Activated naive CD4-positive, alpha-beta T cell treated with anti-CD3 and anti-CD28 coated beads, Interleukin-2, amount 10 ng/mL, durations not matched to agents 7 days and 5 days (primary cell): ENCODE results near the gene XYLT1.

Experiments used
- CTCF ChIA-PET: fragments of 350-600 bp; sonication (Branson Sonifier 250); formaldehyde crosslinking; loops from one replicate; lab custom pipeline; 2021; ENCODE audit warnings: antibody characterized with exemption; lab: Charles Lee
- DNase-seq: peaks from one replicate; pipeline ENCODE4 v3.0.0-alpha.2; 2020
- H3K27ac Mint-ChIP-seq: one replicate; pipeline ENCODE4 v1.8.0; 2021; ENCODE audit warnings: mild to moderate bottlenecking, moderate library complexity, mixed read lengths
- H3K27me3 Mint-ChIP-seq: one replicate; pipeline ENCODE4 v1.8.0; 2021; ENCODE audit warnings: mild to moderate bottlenecking, mixed read lengths
- H3K36me3 Mint-ChIP-seq: one replicate; pipeline ENCODE4 v1.8.0; 2021; ENCODE audit warnings: mixed read lengths
- H3K4me1 Mint-ChIP-seq: one replicate; pipeline ENCODE4 v1.8.0; 2021; ENCODE audit warnings: mixed read lengths
- H3K4me3 Mint-ChIP-seq: one replicate; pipeline ENCODE4 v1.8.0; 2021; ENCODE audit warnings: mild to moderate bottlenecking, moderate library complexity, mixed read lengths
- H3K9me3 Mint-ChIP-seq: one replicate; pipeline ENCODE4 v1.8.0; 2021; ENCODE audit warnings: mixed read lengths

XYLT1 gene

DNA sequence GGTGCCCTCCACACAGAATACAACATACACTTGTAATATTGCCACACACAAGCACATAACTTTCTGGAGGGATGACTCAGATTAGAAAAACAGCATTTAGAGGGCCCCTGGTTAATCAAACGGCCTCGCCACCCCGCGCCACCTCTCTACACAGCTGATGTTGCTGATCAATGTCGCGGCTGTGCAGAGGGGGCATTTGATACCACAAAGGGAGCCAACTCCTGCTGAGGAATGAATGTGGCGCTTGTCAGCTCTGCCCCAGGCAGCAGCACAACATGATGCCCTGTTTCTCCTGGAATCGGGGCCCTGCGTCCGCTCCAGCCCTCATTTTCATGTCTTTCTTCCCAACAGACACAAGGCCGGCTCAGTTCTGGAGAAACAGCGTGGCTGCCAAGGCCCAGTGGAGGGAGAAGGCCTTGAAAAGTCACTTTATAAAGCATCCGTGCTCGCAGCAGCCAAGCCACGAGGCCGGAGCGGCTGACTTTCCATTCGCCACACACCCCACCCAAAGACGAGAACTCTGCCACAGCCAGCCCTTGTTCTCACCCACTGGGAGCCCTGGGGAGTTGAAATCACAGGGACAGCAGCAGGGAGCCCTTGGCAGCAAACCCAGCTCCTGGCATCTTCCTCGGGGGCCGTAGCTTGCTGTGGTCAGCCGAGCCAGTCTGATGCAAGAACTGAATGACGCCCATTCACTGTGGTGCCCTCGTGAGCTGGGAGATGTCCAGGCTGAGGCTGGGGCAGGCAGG is 65.6 kb downstream of the XYLT1 start:
- H3K27ac Mint-ChIP-seq, result no peak overlapping the region

DNA sequence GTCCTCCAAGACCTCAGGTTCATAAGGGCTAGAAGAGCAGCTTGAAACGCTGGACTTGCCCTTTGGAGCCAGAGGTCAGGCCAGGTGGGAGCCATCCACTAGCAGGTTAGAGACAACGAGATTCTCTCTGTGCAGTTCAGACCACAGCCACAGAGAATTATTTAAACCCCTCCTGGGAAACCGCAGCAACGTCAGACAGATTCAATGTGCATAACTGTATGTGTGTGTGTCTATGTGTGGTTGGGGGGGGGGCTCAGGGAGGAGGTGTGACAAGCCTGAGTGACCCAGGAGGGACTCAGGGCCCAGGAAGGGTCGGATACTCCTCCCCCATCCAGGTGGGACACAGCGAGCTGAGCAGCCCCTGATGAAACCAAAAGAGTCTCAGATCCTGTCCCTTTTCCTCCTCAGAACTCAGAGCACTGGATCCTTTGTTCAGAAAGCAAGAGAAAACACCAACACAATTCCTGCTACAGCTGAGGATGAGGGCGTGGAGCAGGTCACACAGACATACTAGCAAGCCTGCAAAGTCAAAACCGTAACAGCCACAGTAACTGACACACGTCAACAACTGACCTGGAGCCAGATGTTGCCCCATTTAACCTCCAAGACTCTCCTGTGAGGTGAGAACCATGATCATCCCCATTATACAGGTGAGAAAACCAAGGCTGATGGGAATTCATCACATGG is 66.8 kb downstream of the XYLT1 start:
- Mint-ChIP-seq H3K36me3 (peaks cover 20% of the 10 kb centered on the region), H3K4me3 (no peak overlapping the region), H3K27me3 (no peaks in the 10 kb centered on the region), H3K4me1 (peaks cover 11% of the 10 kb centered on the region), H3K9me3 (peaks cover under 1% of the 10 kb centered on the region), H3K27ac (peak overlapping the region; percentile 58)
- CTCF ChIA-PET, result no interaction called here
- DNase-seq, result no peak

More for the DNA sequence above, 65.6 kb downstream of the XYLT1 start:
- H3K27me3 Mint-ChIP-seq, result no peaks in the 10 kb centered on the region
- peaks cover 2% of the 10 kb centered on the region for H3K9me3 Mint-ChIP-seq
- no peak overlapping the region for H3K4me3 Mint-ChIP-seq
- CTCF ChIA-PET, result no interaction called here
- H3K36me3 Mint-ChIP-seq, result peaks cover 27% of the 10 kb centered on the region
- peaks cover 13% of the 10 kb centered on the region for H3K4me1 Mint-ChIP-seq
- DNase-seq, result no peak

DNA sequence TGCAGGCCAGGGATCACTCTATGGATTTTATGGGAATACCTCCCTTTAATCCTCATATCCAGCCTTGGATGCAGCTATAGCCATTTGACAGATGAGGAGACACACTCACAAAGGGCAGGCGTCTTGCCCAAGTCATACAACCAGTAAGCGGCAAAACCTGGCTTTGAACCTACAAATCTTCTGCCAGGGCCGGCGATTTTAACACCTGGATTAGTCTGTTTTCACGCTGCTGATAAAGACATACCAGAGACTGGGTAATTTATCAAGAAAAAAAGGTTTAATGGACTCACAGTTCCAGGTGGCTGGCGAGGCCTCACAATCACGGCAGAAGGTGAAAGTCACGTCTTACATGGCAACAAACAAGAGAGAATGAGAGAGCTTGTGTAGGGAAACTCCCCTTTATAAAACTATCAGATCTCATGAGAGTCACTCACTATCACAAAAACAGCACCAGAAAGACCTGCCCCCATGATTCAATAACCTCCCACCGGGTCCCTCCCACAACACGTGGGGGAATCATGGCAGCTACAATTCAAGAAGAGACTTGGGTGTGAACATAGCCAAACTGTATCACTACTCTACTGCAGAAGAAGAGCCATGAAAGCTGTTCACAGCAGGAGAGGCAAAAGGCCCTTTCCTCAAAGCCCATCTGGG is 67.5 kb downstream of the XYLT1 start:
- peaks cover 19% of the 10 kb centered on the region for H3K36me3 Mint-ChIP-seq
- CTCF ChIA-PET, result interaction anchor here (1.0 kb wide), 1 partner anchor 31 kb away, joined by 3 read pairs; no protein-coding TSS in a partner anchor
- peaks cover 10% of the 10 kb centered on the region for H3K4me1 Mint-ChIP-seq
- DNase-seq, result no peak
- no peak overlapping the region for H3K27ac Mint-ChIP-seq
- no peaks in the 10 kb centered on the region for H3K9me3 Mint-ChIP-seq
- no peaks in the 10 kb centered on the region for H3K27me3 Mint-ChIP-seq
- no peak overlapping the region for H3K4me3 Mint-ChIP-seq

DNA sequence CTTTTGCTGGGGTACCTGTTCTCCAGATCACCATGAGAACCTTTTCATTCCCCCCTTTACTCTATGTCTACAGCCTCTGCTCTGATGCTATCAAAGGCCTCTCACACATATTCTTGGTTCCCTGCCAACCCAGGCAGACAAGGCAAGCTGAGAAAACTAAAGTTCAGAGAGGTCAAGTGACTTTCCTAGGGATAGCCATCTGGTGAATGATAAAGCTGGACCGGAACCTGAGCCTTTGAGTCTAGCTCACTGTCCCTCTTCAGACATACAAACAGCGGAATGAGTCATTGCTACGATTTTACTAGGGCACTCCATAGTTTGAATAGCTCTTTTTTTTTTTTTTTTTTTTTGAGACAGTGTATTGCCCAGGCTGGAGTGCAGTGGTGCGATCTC is 73.3 kb downstream of the XYLT1 start:
- peaks cover 5% of the 10 kb centered on the region for H3K9me3 Mint-ChIP-seq
- H3K4me3 Mint-ChIP-seq, result no peak overlapping the region
- no peak overlapping the region for H3K27ac Mint-ChIP-seq
- H3K36me3 Mint-ChIP-seq, result peaks cover 32% of the 10 kb centered on the region
- CTCF ChIA-PET, result no interaction called here
- no peaks in the 10 kb centered on the region for H3K27me3 Mint-ChIP-seq
- peaks cover 24% of the 10 kb centered on the region for H3K4me1 Mint-ChIP-seq
- no peak for DNase-seq

DNA sequence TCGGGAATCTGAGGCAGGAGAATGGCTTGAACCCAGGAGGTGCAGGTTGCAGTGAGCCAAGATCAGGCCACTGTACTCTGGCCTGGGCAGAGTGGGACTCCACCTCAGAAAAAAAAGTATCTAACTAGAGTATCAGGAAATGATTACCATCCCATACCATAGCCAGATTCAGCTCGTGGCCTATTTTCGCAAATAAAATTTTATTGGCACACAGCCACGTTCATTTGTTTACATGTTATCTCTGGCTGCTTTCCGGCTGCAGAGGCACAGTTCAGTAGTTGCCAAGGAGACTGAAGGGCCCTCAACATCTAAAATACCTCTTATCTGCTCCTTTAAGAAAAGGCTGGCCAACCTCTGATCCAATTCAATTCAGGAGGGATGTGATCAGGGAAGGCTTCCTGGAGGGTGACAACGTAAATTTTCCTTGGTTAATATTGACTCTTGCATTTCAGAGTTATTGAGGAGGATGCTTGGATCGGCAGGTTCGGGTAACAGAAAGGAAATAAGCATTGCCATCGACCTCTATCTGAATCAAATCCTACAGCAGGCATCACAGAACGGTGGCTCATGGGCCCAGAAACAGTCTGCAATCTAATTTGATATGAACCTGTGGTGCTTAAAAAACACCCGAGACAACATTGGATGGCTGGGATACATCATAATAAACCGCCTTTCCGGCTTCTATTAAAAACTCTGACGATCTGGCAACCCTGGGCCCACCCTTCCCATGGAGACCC is 73.8 kb downstream of the XYLT1 start:
- CTCF ChIA-PET, result no interaction called here
- DNase-seq, result no peak
- H3K4me3 Mint-ChIP-seq, result no peak overlapping the region
- H3K27ac Mint-ChIP-seq, result no peak overlapping the region
- peaks cover 5% of the 10 kb centered on the region for H3K9me3 Mint-ChIP-seq
- no peaks in the 10 kb centered on the region for H3K27me3 Mint-ChIP-seq
- peaks cover 28% of the 10 kb centered on the region for H3K4me1 Mint-ChIP-seq
- H3K36me3 Mint-ChIP-seq, result peaks cover 37% of the 10 kb centered on the region

DNA sequence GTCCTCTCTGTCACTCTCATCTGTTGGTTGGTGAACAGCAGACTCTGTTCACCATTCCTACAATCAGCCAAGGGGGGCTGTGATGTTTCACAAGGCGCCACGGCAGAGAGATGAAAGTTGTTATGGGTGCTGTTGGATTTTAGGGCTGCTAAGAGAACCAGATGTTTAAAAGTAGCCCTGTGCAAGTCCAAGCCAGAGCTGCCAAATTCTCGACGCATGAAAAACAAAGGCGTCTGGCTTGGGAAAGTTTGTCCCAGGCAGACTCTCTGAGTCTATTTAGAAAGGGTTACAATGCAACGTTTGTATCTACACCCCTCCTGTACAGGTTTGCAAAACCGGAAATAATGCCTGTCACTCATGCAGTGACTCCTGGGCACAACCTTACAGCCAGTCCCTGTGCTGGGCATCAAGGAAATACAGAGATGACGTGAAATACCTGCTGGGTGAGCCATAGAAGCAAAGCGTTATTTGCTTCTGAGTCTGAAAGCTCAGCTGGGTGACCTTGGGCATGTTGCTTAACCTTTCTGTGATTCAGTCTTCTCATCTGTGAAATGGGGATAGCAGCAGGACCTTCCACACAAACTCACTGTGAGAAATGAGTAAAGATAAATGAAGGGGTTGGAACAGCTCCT is 74.8 kb downstream of the XYLT1 start:
- CTCF ChIA-PET, result no interaction called here
- H3K4me3 Mint-ChIP-seq, result no peak overlapping the region

DNA sequence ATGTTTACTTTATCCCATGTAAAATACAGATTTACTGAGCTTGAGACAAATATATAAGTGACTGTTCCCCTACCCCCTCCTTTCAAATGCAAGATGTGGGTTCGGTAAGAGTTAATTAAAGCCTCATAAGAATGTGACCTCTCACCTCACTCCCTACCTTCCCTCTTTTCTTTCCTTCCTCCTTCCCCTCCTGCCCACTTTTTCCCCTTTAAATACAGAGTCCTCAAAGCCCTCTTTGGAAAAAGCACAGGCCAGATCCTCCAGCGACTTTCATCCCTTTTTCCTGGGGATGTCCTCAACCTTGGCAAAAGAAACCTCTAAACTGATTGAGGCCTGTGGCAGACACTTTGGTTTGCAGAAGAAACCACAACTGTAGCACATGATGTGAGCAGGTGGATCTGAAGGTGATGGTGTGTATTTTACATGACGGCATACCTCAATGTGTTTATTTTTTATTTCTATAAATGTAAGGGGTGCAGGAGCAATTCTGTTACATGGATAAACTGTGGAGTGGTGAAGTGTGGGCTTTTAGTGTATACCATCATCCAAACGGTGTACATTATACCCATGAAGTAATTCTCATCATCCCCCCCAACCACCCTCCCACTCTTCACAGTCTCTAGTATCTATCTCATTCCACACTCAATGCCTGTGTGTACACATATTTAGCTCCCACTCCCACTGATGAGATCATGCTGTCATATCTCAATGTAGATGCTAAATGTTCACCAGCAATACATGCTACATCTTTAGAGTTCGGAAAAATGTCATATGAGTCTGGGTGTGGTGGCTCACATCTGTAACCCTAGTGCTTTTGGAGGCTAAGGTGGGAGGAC is 77.7 kb downstream of the XYLT1 start:
- Mint-ChIP-seq H3K27me3 (no peaks in the 10 kb centered on the region), H3K4me1 (peaks cover 22% of the 10 kb centered on the region), H3K27ac (no peak overlapping the region), H3K36me3 (peaks cover 49% of the 10 kb centered on the region), H3K9me3 (peaks cover 5% of the 10 kb centered on the region), H3K4me3 (no peak overlapping the region)
- no peak for DNase-seq
- CTCF ChIA-PET, result no interaction called here

More for the DNA sequence above, 74.8 kb downstream of the XYLT1 start:
- peaks cover 43% of the 10 kb centered on the region for H3K36me3 Mint-ChIP-seq
- H3K27ac Mint-ChIP-seq, result no peak overlapping the region
- DNase-seq, result no peak
- H3K4me1 Mint-ChIP-seq, result peaks cover 26% of the 10 kb centered on the region
- H3K27me3 Mint-ChIP-seq, result no peaks in the 10 kb centered on the region
- peaks cover 5% of the 10 kb centered on the region for H3K9me3 Mint-ChIP-seq

DNA sequence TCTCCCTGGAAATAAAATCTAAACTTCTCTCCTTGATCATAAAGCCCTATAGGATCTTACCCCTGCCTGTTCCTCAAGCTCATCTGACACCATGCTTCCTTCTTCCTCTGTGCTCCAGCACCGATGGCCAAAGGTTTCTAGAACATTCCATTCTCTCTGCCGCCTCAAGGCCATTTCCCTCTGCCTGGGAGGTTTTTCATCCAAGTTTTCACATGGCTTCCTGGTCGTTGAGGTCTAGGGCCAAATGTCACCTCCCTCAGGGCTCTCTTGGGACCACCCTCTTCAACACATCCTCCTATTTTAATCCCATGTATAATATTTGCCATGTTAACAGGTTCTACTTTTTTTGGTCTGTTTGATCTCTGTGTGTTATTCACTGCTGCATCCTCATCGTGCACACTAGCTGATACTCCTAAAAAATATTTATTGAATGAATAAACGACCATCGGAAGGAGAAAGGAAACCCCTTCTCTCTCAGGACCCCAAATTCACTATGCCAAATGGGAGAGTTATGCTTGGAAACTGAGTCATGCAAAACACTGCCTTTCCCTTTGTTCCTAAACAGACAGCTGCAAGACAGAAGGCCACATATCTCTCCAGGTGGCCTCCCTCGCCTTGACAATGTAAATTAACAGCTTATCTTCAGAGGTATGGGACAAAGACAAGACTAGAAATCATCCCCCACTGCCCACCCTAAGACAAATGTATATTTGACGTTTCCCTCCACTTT is 78.5 kb downstream of the XYLT1 start:
- no peaks in the 10 kb centered on the region for H3K27me3 Mint-ChIP-seq
- H3K36me3 Mint-ChIP-seq, result peaks cover 46% of the 10 kb centered on the region
- no peak overlapping the region for H3K4me3 Mint-ChIP-seq
- H3K27ac Mint-ChIP-seq, result no peak overlapping the region
- CTCF ChIA-PET, result no interaction called here
- no peak for DNase-seq
- peaks cover 5% of the 10 kb centered on the region for H3K9me3 Mint-ChIP-seq
- H3K4me1 Mint-ChIP-seq, result peaks cover 22% of the 10 kb centered on the region

DNA sequence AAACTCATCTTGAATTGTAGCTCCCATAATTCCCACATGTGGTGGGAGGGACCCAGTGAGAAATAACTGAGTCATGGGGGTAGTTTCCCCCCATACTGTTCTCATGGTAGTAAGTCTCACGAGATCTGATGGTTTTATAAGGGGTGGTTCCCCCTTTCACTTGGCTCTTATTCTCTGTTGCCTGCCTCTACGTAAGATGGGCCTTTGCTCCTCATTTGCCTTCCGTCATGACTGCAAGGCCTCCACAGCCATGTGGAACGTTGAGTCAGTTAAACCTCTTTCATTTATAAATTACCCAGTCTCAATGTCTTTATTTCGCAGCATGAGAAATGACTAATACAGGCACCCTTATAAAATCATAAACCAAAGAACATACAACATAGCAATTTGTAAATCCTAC is 79.0 kb downstream of the XYLT1 start:
- peaks cover 20% of the 10 kb centered on the region for H3K4me1 Mint-ChIP-seq
- H3K9me3 Mint-ChIP-seq, result peaks cover 5% of the 10 kb centered on the region
- peaks cover 43% of the 10 kb centered on the region for H3K36me3 Mint-ChIP-seq

DNA sequence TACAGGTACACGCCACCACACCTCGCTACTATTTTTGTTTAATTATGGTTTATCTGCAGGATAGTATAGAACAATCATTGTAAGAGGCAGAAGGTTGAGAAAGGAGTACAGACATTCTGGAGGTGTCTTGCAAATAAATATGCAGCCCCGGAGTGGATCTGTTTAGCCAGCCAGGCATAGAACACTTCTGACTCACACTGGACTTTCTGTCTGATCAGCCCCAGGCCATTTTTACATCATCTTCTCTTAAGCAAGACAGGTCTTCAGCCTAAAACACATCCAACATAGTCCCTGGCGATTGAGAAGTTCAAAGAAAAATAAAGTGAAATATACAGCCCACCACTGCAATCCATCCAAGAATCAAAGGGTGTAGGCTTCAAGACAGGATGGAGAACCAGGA is 81.4 kb downstream of the XYLT1 start:
- no peak for DNase-seq
- CTCF ChIA-PET, result no interaction called here
- Mint-ChIP-seq H3K9me3 (peaks cover 5% of the 10 kb centered on the region), H3K27me3 (no peaks in the 10 kb centered on the region), H3K4me1 (peaks cover 29% of the 10 kb centered on the region), H3K27ac (no peak overlapping the region), H3K4me3 (no peak overlapping the region), H3K36me3 (peaks cover 33% of the 10 kb centered on the region)

More for the DNA sequence above, 79.0 kb downstream of the XYLT1 start:
- no peaks in the 10 kb centered on the region for H3K27me3 Mint-ChIP-seq
- no peak overlapping the region for H3K4me3 Mint-ChIP-seq
- CTCF ChIA-PET, result no interaction called here
- no peak overlapping the region for H3K27ac Mint-ChIP-seq
- no peak for DNase-seq

DNA sequence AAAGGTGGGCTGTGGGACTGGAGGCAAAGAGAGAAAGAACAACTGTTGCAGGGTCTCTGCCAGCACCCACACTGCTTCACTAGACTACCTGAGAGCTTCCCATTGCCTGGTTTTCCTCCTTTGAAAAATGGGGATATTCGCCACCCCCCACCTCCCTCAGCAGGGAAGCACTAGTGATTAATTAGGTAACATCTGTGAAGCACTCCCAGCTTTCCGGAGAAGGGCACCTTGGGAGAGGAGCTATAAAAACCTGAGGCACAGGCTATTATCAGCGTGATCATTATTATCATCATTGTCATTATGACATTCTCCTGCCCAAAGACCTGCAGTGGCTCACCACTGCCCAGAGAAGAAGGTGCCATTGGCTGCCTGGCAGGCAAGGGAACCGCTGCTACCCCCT is 83.5 kb downstream of the XYLT1 start:
- no peaks in the 10 kb centered on the region for H3K27me3 Mint-ChIP-seq
- H3K4me3 Mint-ChIP-seq, result no peak overlapping the region
- H3K4me1 Mint-ChIP-seq, result peaks cover 33% of the 10 kb centered on the region
- no peak for DNase-seq
- H3K27ac Mint-ChIP-seq, result no peak overlapping the region
- no peaks in the 10 kb centered on the region for H3K9me3 Mint-ChIP-seq
- peaks cover 27% of the 10 kb centered on the region for H3K36me3 Mint-ChIP-seq
- CTCF ChIA-PET, result no interaction called here

DNA sequence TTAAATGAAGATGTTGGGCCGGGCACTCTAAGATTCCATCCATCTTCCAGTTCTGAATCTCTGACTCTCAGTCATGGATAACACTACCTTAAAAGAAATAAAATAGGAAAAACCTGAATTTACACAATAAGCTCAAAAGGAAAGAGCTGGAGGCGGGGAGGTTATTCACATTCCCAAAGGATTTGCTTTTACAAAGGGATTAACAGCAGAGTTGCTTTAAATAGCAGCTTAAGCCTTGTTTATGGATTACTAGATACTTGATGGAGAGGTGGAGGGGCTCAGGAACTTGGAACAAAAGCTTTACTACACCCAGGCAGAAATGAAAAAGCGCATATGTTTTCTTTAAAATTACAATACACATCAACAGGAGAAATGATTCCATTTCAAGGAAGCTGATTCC is 84.5 kb downstream of the XYLT1 start:
- no peak overlapping the region for H3K4me3 Mint-ChIP-seq
- CTCF ChIA-PET, result no interaction called here
- no peaks in the 10 kb centered on the region for H3K27me3 Mint-ChIP-seq
- peaks cover 36% of the 10 kb centered on the region for H3K4me1 Mint-ChIP-seq
- no peak for DNase-seq
- peaks cover 18% of the 10 kb centered on the region for H3K36me3 Mint-ChIP-seq
- no peaks in the 10 kb centered on the region for H3K9me3 Mint-ChIP-seq
- no peak overlapping the region for H3K27ac Mint-ChIP-seq
